ENCODE results near the gene FANK1. TPM values are rescaled to one million over a fixed set of nuclear protein-coding genes. Genes with fewer than 3 reads are reported as not detected.

FANK1 gene
- total RNA-seq, 2 donors from 2014 or later, result 0.60 to 4.5 TPM

Other genes with a start within 250 kb of the FANK1 start
- gene TEX36, start 213.4 kb upstream of the FANK1 start, total RNA-seq, result not detected
- gene EDRF1, start 176.9 kb upstream of the FANK1 start, total RNA-seq, result 10 to 100 TPM; 33.5 to 51.1 TPM
- under 1 TPM; 0.29 to 0.42 TPM for gene MMP21, start 120.7 kb upstream of the FANK1 start, total RNA-seq
- 10 to 100 TPM; 29.0 to 30.7 TPM for gene UROS, start 73.3 kb upstream of the FANK1 start, total RNA-seq
- gene BCCIP, start 73.0 kb upstream of the FANK1 start, total RNA-seq, result 10 to 100 TPM; 43.2 to 44.9 TPM
- gene DHX32, start 15.3 kb upstream of the FANK1 start, total RNA-seq, result 1 to 10 TPM; 5.8 to 6.4 TPM